ENCODE data around the gene WSB1. TPM values are rescaled to one million over a fixed set of nuclear protein-coding genes. Genes with fewer than 3 reads are reported as not detected.

Gene WSB1
- total and polyA plus RNA-seq, 9 of the 15 experiments (the other 6 are each of a cell fraction or from before 2014, with no cell fraction given) = 22.8 to 229 (median 81.1) TPM

- TF ChIP-seq ARID4B (CRISPR knock-in tag; IDR thresholded peaks at IDR 0.05) (no peak), MAZ (CRISPR knock-in tag; conservative IDR thresholded peaks at IDR 0.05 in 1 of 2, IDR thresholded peaks at IDR 0.05 in 1 of 2) (peak in 1 of 2 experiments; percentile 95; a peak in 2 of 4 replicates), ADNP (tag; IDR thresholded peaks at IDR 0.05) (peak; percentile 91), ZBTB7A (IDR thresholded peaks at IDR 0.05; ENCODE audit: borderline replicate concordance, control insufficient read depth, low read depth, low read length) (peak; percentile 56; the same call in 1 of the 2 replicates), ZFX (CRISPR knock-in tag; IDR thresholded peaks at IDR 0.05) (peak; percentile 23; the same call in 1 of the 2 replicates), CREM (IDR thresholded peaks at IDR 0.05; ENCODE audit: low read depth) (0 out of 2 replicates have a peak, but pooled peaks have one; percentile 44), ZNF134 (CRISPR knock-in tag; conservative IDR thresholded peaks at IDR 0.05) (no peak), CBFA2T2 (conservative IDR thresholded peaks at IDR 0.05) (peak; percentile 74), PKNOX1 (IDR thresholded peaks at IDR 0.05) (peak; percentile 81), KHSRP (IDR thresholded peaks at IDR 0.05) (peak; percentile 33; the same call in 1 of the 2 replicates), ZNF79 (CRISPR knock-in tag; IDR thresholded peaks at IDR 0.05; ENCODE audit: low read depth) (no peak), ARID1B (IDR thresholded peaks at IDR 0.05) (peak; percentile 94), HIVEP1 (CRISPR knock-in tag; IDR thresholded peaks at IDR 0.05) (no peak), PRDM10 (IDR thresholded peaks at IDR 0.05; ENCODE audit: partially characterized antibody) (peak; percentile 2), FOSL1 (tag; conservative IDR thresholded peaks at IDR 0.05) (peak; percentile 32; the same call in 1 of the 2 replicates), SPI1 (IDR thresholded peaks at IDR 0.05; ENCODE audit: borderline replicate concordance, low read depth, low read length) (peak; percentile 95), ZNF232 (CRISPR knock-in tag; IDR thresholded peaks at IDR 0.05) (no peak)
Measured at GRCh38 chr17:27356091-27356705, 62.3 kb downstream of the WSB1 start (continued).
